Right lobe of liver (tissue), 6 donors: ENCODE data around the gene SDK1. TPM values are rescaled to one million over a fixed set of nuclear protein-coding genes. Genes with fewer than 3 reads are reported as not detected.

ENCODE experiments used
- ATAC-seq, 4 donors: fragments of 200-7000 bp; cut with Tn5 transposase; one replicate each; pipeline ENCODE4 v1.9.1; 2020; ENCODE audit warnings: mild to moderate bottlenecking in 4 of 4, moderate library complexity in 4 of 4
- DNase-seq, 3 donors: peaks; one replicate each; pipeline ENCODE4 v3.0.0-alpha.2; 2020
- H3K27ac ChIP-seq, 3 donors: fragments of 200-600 bp; one replicate each; pipeline ENCODE4 v1.8.0; 2022
- H3K27me3 ChIP-seq, 2 donors: fragments of 200-600 bp; one replicate each; pipeline ENCODE4 v1.8.0; 2022
- H3K36me3 ChIP-seq, 4 donors: fragments of 200-600 bp; sonication (generic) in 1 of 4; one replicate each; pipeline versions ENCODE4 v1.5.1 to v1.8.0; 2017 to 2022; ENCODE audit warnings: control low read depth in 1 of 4
- H3K4me1 ChIP-seq, 4 donors: fragments of 200-600 bp; sonication (generic) in 1 of 4; one replicate each; pipeline versions ENCODE4 v1.5.1 to v1.8.0; 2017 to 2022; ENCODE audit warnings: control low read depth in 1 of 4
- H3K4me3 ChIP-seq, 3 donors: fragments of 200-600 bp; one replicate each; pipeline ENCODE4 v1.8.0; 2022
- H3K9me3 ChIP-seq, 4 donors: fragments of 200-600 bp; sonication (generic) in 1 of 4; one replicate each; pipeline versions ENCODE4 v1.5.1 to v1.8.0; 2017 to 2022; ENCODE audit warnings: control low read depth in 1 of 4
- CTCF ChIP-seq, 4 donors: fragments of 200-600 bp in 3 of 4; fragments of 450-650 bp in 1 of 4; IDR thresholded peaks; one replicate each; pipeline versions ENCODE4 v1.5.1 to v1.8.0; 2016 to 2022; ENCODE audit warnings: antibody characterized with exemption in 4 of 4, mild to moderate bottlenecking in 2 of 4
- POLR2A ChIP-seq: fragments of 450-650 bp; IDR thresholded peaks from one replicate; pipeline ENCODE4 v1.6.1; 2017; ENCODE audit warnings: antibody characterized with exemption, mild to moderate bottlenecking
- WGBS: methylation state at CpG from one replicate; pipeline ENCODE4 v1.1.6; 2018; ENCODE audit warnings: low coverage, low lambda C conversion rate; ENCODE audit not compliant: insufficient coverage; ENCODE audit errors: missing lambda C conversion rate; 5-methylcytosine and 5-hydroxymethylcytosine counted together
- intact Hi-C, 2 donors: fragments of 100-400 bp; cut with DNase I; formaldehyde crosslinking; loops; one replicate each; pipeline versions ENCODE4 v1.11.2 to v1.14.1; 2022
- total RNA-seq, 6 experiments: library from RNA; depleted of rRNA in 2 of 6; stranded (reverse); fragments of >200 nt in 2 of 6; fragmentation: NEBNext Ultra II Directional in 3 of 6; extraction: Animal tissue kit (Norgen Biotek cat#: 25700) in 3 of 6; gene quantifications; one replicate each; pipeline versions ENCODE4 v1.1.0 to v1.2.4, GENCODE V29; 2016 to 2023
- donor health status: DM: no; HTN: yes; CAD: no.
- donor health status: DM: no; HTN: no; CAD: no.
- donor health status: DM: no; HTN: no; CAD: no.
- donor health status: DM: no; HTN: yes; CAD: no.
- donor health status: DM: no; HTN: yes; CAD: no.

Gene SDK1
- total RNA-seq, 6 experiments from 2014 or later, result 0.07 to 1.4 (median 0.65) TPM

GRCh38 chr7:3955751-3956696 lies 655.0 kb downstream of the SDK1 start:
- DNase-seq (no peak), ATAC-seq (no peak)
- 70% methylated on average over 9 of the region's 14 CpGs for WGBS
- Histone ChIP-seq H3K4me3 (no peak overlapping the region), H3K4me1 (no peaks in the 10 kb centered on the region), H3K36me3 (no peaks in the 10 kb centered on the region), H3K27ac (no peak overlapping the region), H3K9me3 (no peaks in the 10 kb centered on the region), H3K27me3 (no peaks in the 10 kb centered on the region)
- intact Hi-C loops, result no loop called here
- TF ChIP-seq CTCF (IDR thresholded peaks at IDR 0.05), result no peak
- TF ChIP-seq POLR2A, result no peak

- no peaks in the 10 kb centered on the region for H3K27me3 ChIP-seq
- no peaks in the 10 kb centered on the region for H3K9me3 ChIP-seq
- WGBS, result 76% methylated on average over 10 of the region's 11 CpGs
- ATAC-seq (no peak), DNase-seq (no peak)
- H3K36me3 ChIP-seq, result no peaks in the 10 kb centered on the region
- TF ChIP-seq CTCF (IDR thresholded peaks at IDR 0.05) (no peak), POLR2A (no peak)
- H3K4me3 ChIP-seq, result no peak overlapping the region
- no peak overlapping the region for H3K27ac ChIP-seq
- H3K4me1 ChIP-seq, result no peaks in the 10 kb centered on the region
- intact Hi-C loops, result no loop called here
Measured at GRCh38 chr7:3956949-3957348, 655.9 kb downstream of the SDK1 start.

GRCh38 chr7:3957472-3958108 lies 656.5 kb downstream of the SDK1 start:
- Histone ChIP-seq H3K36me3 (no peaks in the 10 kb centered on the region), H3K4me3 (no peak overlapping the region), H3K27me3 (no peaks in the 10 kb centered on the region), H3K9me3 (no peaks in the 10 kb centered on the region), H3K27ac (no peak overlapping the region), H3K4me1 (no peaks in the 10 kb centered on the region)
- DNase-seq (no peak), ATAC-seq (no peak)
- TF ChIP-seq POLR2A, result no peak
- TF ChIP-seq CTCF (IDR thresholded peaks at IDR 0.05), result no peak
- 44% methylated on average over 8 of the region's 8 CpGs for WGBS
- intact Hi-C loops, result no loop called here

GRCh38 chr7:3958109-3958483 lies 657.0 kb downstream of the SDK1 start:
- no peak overlapping the region for H3K4me3 ChIP-seq
- intact Hi-C loops, result no loop called here
- no peaks in the 10 kb centered on the region for H3K27me3 ChIP-seq
- WGBS, result 53% methylated on average over 5 of the region's 5 CpGs
- H3K9me3 ChIP-seq, result no peaks in the 10 kb centered on the region
- no peak for TF ChIP-seq CTCF (IDR thresholded peaks at IDR 0.05)
- TF ChIP-seq POLR2A, result no peak
- no peaks in the 10 kb centered on the region for H3K36me3 ChIP-seq
- ATAC-seq (no peak), DNase-seq (no peak)
- H3K4me1 ChIP-seq, result no peaks in the 10 kb centered on the region
- H3K27ac ChIP-seq, result no peak overlapping the region
